M059J (cell line): ENCODE measurements around the gene CXCL8. TPM values are rescaled to one million over a fixed set of nuclear protein-coding genes. Genes with fewer than 3 reads are reported as not detected.
"Not testable (repeated sequence)": the region's sequence is repeated elsewhere in the genome, so short reads cannot be mapped to it uniquely, and the experiment has no call there.

Experiments used
- DNase-seq: peaks from one replicate; pipeline ENCODE4 v3.0.0-alpha.2; 2012; ENCODE audit warnings: low read depth
- total RNA-seq: library from RNA; depleted of rRNA; stranded (reverse); fragments of >200 nt; shearing (Covaris generic); gene quantifications from 2 replicates; pipeline ENCODE4 v1.2.3, GENCODE V29; 2014; rRNA removed

The CXCL8 gene
- total RNA-seq = 33.1 and 33.9 TPM in 2 replicates

DNA sequence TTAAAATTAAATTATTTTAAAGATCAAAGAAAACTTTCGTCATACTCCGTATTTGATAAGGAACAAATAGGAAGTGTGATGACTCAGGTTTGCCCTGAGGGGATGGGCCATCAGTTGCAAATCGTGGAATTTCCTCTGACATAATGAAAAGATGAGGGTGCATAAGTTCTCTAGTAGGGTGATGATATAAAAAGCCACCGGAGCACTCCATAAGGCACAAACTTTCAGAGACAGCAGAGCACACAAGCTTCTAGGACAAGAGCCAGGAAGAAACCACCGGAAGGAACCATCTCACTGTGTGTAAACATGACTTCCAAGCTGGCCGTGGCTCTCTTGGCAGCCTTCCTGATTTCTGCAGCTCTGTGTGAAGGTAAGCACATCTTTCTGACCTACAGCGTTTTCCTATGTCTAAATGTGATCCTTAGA, at the start of gene CXCL8:
TSS of gene CXCL8 (plus strand) at position 217 of the 426 bp plus-strand sequence. CDS start at position 307, 90 bp downstream.
- DNase-seq = peak; percentile 98

DNA sequence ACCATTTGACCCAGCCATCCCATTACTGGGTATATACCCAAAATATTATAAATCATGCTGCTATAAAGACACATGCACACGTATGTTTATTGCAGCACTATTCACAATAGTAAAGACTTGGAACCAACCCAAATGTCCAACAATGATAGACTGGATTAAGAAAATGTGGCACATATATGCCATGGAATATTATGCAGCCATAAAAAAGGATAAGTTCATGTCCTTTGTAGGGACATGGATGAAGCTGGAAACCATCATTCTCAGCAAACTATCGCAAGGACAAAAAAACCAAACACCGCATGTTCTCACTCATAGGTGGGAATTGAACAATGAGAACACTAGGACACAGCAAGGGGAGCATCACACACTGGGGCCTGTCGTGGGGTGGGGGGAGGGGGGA, 49.2 kb upstream of the CXCL8 start:
- DNase-seq = not testable (repeated sequence)

DNA sequence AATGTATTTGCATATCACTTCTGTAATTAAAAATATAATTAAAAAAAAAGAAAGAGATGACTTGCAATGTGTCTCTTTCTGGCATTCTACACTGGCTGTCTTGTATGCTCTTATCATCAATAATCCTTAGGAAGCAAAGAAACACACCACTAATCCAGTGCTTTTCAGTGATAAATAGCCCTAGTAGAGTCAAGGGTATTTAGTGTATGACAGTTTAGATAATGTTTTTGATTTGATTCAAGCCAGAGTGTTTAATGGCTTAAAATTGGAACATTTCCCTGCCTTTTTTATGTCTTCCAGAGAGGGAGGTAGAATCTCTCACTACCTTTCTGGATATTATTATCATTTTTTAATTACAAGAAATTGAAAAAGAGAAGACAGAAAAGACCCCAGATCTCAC, 48.6 kb upstream of the CXCL8 start:
- no peak for DNase-seq

DNA sequence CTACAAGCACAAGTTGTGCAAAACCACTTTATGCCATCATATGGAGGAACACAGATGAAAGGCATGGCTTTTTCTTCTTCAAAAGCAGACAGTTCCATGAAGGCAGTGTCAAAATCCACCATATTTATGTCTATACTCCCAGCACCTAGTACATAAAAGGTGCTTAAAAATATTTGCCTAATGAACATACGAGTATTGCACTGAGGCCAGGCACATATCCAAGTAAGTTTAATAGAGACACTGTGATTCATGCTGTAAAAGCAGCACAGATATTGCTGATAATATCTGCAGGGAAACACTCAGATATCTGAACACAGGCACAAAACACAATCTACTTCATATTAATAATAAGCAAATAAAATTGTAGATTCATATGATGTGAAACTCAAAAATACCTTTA, 48.1 kb upstream of the CXCL8 start:
- peak; percentile 26 for DNase-seq

DNA sequence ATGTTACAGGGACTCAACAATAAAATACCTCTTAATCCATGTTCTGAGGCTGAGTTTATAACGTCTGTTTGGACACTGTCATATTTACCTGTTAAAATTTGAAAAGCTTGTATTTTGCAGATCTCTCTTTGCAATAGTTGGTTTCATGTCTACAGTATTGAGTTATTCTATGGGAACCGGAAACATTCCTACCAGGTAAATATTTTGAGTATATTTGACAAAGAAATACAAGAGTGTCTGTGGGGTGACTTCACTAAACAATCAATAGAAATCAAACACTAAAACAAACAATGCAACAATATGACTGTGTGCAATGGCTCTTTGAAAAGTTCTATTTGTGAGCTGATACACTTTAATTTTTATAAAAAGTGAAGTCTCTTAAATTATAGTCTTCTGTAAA, 47.7 kb upstream of the CXCL8 start:
- DNase-seq = no peak

DNA sequence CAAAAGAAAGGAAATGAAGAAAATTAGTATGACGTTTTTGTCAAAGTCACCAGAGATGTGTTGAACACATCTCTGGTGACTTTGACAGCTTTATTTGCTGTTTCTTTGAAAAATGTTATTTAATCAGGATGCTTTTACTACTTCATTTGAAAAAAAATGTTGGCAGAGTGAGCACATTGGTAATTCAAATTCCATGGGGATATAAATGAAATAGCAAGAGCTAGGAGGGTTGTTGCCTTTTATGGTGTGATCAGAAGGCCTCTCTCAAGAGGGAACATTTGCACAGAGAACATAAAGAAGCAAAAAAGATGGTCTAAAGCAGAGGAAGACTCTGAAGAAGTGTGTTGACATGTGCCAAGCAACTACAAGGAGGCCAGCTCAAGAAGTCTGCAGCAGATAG, 46.6 kb upstream of the CXCL8 start:
- no peak for DNase-seq

DNA sequence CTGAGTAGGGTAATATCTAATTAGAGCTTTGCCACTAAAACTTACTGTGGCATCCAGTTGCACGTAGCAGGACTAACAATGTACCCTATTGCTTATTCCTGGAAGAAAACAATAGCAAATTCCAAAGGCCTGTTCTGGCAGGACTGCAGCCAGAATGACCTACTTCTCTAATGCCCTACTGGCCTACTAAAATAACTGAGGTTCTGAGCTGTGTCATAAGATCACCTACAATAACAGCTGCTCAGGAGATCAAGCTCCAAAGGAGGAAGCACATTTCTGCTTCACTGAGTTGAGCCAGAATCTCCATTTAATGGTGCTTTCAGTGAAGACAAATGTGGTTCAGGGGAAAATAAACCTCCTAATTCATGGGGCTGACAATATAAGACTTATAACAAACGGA, 42.2 kb upstream of the CXCL8 start:
- peak; percentile 58 for DNase-seq

DNA sequence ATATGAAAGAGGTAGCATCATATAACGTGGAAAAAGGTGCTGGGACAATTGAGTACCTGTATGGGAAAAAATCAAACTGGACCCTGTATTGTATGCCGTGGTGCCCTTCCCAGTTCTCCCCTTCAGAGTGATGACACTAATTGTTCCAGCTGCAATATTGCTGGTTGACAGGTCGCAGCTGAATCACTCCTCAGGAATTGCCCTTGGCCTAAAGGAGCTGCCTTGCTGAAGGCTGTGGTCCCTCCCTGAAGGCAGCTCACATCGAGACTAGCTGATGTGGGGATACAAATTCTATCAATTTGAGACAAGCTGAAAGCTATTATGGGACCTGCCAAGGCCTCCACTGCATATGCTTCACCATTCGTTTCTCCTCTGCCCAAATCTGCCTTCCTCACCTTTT, 39.3 kb upstream of the CXCL8 start:
- peak; percentile 42 for DNase-seq

DNA sequence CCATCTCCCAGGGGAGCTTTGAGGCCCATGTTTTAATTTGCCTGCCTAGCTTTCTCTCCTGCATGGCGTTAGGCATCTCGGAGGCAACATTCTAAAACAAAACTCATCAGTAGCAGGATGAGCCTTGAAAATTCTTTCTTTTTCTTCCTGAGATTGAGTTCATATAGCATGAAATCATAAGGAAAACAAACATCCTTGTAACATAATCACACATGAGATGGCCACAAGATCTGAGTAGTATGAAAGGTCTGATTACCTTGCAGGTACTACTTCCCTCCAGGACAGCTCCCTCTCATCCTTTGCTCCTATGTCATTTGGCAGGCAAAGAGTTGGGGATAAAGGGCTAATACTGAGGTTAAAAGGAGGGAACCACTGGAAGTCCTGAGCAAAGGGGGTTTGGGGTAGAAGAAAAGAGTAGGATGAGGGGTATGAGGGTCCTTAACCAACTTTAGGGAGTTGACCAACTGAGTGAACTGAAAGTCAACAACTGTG, 37.5 kb upstream of the CXCL8 start:
- no peak for DNase-seq

DNA sequence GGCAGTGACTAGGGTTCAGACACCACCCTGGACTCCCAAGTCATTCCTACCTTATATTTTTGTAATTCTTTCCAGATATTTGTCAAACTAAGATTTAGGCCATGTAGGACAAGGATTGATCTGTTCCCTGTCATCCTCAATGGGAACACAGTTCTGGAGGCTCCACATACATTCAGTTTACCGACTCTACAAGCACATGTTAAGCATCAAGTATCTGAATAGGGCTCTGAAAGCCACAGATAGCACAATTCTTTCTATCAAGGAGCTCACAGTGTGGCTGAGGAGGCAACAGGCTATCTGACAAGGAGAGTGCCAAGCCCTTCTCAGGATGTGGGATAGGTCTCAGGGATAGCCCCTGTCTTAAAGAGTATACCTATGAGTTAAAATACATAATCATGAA, 37.0 kb upstream of the CXCL8 start:
- no peak for DNase-seq

DNA sequence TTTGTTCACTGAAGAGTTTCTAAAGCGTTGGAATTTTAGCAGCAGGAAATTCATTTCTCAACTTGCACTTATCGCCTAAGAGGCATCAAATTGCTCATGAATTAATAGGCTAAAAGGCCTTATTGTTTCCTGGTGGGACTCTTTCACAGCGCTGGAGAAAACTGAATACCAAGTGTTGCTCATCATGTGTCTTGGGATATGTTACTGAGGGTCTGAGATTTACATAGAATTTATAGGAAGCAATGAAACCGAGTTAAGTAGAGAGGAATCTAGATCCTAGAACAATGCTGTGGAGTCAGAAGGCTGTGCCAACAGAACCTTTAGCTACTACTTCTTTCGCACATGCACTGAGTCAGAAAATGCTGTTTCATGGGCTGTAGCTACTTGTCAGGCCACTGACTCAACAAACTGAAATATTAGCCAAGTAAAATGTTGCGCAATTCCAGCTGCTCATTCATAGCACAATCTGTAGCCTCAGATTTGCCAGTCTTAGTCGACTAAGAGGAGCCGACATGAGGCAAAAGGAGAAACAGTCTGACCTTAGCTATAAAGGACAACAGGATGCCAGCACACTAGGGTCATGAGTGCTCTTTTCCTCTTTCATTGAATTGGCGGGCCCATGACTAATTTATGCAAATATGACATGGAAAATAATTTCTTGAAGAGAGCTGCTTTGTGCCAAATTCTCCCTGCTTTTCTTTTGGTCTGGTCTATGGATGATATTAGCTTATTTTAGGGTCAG, 35.9 kb upstream of the CXCL8 start:
- DNase-seq = peak; percentile 96

DNA sequence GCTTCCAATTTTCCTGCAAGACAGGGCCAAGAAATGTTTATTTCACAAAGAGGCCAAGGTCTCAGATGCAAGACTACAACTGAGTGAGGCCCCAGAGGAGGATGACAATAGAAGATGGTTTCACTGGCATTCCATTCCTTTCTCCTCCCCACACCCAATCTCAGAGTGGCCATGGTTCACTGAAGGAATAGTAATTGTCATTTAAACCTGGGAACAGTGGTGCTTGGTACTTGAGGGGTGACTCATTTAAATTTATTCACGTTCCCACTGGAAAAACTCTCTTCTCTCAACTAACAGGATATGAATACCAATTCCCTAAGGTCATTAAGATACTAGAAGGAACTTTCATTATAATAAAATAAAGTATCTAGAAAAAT, 35.3 kb upstream of the CXCL8 start:
- peak; percentile 92 for DNase-seq

DNA sequence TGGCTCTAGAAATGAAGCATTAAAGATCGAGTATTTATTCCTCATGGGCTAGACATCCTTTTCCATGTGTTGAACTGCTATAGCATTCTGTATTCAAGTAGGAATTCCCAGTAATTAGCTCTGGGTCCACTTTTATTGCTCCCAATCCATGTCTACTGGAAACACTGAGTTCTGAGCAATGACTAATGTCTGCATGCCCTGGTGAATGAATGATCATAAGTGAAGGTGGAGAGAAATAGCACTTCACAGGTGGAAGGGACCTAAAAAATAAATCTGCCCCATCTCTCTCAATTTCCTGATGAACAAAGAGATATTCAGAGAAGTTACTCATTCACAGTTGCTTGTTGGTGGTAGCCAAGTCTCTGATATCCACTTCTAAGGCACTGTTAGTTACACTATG, 34.6 kb upstream of the CXCL8 start:
- no peak for DNase-seq

DNA sequence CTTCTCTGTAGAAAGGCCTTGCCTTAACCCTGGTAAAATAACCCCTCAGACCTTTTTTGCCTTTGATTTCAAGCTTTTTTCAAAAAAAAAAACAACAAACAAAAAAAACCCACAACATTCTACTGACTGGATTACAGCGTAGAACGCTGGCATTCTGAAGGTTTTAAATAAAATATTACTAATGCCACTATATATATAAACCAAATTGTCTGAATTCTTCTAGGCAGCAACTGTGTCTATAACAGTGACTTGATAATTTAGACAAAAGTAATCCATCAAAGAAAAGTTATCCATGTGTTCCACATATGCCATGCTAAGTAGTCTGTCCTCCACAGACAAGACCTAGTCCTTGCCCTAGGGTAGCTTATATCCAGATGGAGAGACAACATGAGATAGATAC, 33.6 kb upstream of the CXCL8 start:
- no peak for DNase-seq

DNA sequence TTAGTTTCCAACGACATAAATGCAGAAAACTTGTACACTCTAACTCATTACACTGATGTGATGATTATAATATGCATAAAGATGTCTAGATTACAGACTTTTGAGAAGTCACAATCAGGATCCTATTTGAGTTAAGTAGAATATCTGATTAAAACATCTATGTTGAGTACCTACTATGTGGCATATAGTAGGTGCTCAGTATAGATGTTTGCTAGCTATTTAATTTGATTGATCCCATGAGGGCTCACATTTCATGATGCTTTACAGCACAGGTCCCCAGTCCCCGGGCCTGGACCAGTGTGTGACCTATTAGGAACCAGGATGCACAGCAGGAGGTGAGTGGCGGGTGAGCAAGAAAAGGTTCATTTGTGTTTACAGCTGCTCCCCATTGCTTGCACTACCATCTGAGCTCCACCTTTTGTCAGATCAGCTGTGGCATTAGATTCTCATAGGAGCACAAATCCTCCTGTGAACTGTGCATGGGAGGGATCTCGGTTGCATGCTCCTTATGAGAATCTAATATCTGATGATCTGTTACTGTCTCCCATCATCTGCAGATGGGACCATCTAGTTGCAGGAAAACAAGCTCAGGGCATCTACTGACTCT, 33.0 kb upstream of the CXCL8 start:
- DNase-seq = peak; percentile 52

DNA sequence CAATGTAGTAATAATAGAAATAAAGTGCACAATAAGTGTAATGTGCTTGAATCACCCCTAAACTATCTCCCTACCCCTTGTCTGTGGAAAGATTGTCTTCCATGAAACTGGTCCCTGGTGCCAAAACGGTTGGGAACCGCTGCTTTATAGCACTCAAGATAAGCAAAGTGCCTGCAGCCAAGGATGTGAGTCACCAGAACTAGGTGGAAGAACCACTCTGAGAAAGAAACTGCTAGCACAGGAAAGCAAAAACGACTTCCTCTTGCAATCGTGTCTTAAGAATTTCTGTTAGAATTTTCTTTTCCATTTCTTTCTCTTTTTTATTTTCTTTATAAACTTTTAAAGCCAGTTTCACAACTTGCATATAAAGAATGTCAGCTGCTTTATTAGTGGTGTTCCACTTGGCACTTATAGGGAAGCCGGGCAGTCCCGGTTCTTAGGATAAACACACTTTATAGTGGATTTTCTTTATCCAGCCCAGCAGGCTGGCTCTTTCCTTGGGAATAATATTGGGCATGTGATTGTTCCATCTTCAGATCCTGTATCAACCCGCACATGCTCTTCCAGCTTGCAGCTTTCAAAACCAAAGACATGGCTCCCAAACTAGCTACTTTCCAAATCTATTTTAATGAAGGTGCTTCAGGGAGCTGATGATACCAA, 32.3 kb upstream of the CXCL8 start:
- peak; percentile 96 for DNase-seq

DNA sequence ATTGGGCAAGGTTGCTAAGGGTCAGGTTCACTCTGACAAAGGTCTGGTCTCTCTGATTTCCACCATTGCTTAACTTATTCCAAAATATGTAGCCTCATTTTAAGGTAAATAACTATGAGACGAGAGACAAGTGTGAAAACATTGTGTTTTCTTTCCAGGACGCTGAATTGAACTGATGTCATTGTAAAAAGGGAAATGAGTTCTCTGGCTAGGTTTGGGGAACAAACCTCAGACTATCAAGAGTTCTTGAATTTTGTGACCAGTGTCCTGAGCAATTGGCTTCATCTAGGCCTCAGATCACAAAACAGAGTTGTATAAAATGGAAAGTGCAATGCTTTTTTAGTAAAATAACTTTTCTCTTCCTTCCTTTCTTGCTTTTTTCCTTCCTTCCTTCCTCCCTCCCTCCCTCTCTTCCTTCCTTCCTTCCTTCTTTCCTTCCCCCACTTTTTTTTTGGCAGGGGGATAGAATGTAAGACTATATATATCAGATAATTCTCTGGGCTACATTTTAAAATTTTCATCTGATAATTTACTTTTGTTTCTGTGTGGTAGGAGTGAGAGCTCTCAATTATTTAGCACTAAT, 30.8 kb upstream of the CXCL8 start:
- DNase-seq = no peak

DNA sequence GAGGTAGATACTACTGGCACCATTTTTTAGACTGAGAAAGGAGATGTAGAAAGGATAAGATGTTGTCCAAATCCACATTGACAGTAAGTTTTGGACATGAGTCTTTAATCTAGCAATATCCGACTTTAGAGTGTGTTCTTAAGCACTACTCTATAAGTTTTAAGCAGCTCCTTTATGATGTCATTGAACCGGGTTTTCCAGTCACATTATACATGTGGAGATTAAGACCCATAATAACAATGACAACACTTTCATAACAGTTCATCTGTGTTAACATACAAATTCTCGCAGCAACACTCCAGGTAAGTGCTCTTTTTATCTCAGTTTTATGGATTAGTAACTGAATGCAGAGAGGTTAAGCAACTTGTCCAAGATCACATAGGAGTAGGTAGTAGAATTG, 30.3 kb upstream of the CXCL8 start:
- DNase-seq = no peak

DNA sequence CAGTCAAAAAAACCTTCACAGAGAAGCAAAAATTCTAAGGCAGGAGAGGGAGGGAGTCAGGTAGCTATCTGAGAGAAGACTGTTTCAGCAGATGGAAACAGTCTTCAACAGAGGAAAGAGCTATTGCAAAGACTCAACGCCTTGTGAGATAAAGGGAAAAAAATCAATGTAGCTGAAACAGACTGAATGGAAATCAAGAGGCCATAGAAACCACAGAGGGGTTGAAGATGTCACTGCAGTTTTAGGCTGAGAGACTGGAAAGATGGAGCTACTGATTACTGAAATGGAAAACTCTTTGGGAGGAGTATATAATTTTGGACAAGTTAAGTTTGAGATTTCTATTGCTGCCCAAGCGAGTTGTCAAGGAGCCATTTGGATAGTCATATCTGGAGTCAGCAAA, 28.4 kb upstream of the CXCL8 start:
- no peak for DNase-seq

DNA sequence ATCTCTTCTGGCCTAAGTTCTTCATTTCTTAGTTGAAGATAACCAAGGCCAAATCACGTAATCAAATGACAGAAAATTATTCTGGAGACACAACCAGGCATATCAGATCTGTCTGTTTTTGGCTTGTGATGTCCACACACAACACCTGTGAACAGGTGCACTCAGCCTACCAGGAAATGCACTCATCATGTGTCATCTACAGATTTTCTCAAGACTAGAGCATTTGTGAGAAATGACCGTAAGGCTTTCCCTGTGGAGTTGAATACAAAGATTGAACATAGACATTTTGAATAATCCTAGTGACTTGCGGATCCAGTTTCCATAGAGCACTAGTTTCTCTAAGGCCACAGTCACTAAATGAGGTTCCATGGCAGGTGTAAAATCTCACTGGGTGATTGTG, 26.7 kb upstream of the CXCL8 start:
- DNase-seq = no peak

DNA sequence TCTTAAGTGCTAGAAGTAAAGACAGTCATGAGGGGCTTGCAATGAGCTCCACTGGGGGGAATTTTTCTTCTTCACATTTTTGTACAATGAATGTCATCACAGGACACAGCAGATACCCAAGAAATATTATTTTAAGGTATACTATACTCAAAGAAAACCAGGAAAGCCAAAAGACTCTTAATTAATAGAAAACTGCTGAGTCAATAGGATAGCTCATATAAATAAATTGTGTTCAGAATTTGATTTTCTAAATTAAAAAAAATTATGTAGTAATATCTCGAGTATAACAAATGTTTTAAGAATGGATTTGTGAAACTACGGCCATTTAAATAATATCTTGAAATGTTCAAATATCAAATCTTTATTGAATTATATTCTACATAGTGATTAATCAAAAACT, 25.7 kb upstream of the CXCL8 start:
- no peak for DNase-seq

DNA sequence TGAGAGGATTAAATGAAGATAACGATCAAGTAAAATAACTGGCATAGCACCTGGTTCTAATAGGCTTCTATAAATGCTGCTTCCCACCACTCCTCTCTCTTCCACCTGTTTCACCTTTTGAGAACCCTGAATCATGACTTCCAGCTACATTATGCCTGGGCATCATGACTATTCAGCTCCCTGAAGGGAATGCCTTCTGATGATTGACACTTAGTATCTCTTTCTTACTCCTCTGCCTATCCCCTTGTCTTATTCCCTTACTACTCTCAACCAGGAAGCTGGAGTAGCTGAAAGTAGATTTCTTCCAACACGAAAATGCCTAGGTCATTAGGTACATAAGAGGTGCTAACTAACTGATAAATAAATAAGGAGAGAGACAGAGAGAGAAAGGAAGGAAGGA, 24.7 kb upstream of the CXCL8 start:
- no peak for DNase-seq
